GM23248 (cell line): ENCODE measurements around the gene MAP4K1.

Source experiments
- EZH2 ChIP-seq: fragments of 200-600 bp; sonication (generic); IDR thresholded peaks from 2 replicates; pipeline ENCODE4 v1.6.1; 2018; ENCODE audit warnings: antibody characterized with exemption, mild to moderate bottlenecking; ENCODE audit not compliant: insufficient read depth, poor library complexity, severe bottlenecking
- EZH2phosphoT487 ChIP-seq: fragments of 200-600 bp; sonication (generic); IDR thresholded peaks from 2 replicates; pipeline ENCODE4 v1.6.1; 2018; ENCODE audit warnings: antibody characterized with exemption, moderate library complexity, mild to moderate bottlenecking, low read depth; ENCODE audit not compliant: insufficient read depth

DNA sequence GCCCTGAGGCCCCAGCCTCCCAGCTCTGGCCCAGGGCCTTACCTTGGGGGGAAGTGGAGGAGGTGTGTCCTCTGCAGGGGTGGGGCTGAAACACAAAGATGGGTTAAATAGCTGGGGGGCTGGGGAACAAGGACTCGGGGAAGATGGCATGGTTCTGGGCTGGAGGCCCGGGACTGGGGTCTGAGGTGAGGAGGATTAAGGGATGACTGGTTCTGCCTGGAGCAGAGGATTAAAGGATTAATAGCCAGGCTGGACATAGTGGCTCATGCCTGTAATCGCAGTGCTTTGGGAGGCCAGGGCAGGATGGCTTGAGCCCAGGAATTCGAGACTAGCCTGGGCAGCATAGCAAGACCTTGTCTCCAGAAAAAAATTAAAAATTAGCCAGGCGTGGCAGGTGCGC lies 11.6 kb downstream of the MAP4K1 start:
- TF ChIP-seq EZH2 (no peak), EZH2phosphoT487 (no peak)
